ENCODE measurements around the gene THEM5. TPM values are rescaled to one million over a fixed set of nuclear protein-coding genes. Genes with fewer than 3 reads are reported as not detected.
A peak's percentile ranks its signal among the peaks of the same experiment; 100 is the strongest.
"Not testable (repeated sequence)": the region's sequence is repeated elsewhere in the genome, so short reads cannot be mapped to it uniquely, and the experiment has no call there.

THEM5 gene
- not detected for total RNA-seq
- not detected for polyA plus RNA-seq
- long read RNA-seq, donor 1, result 0 reads
- long read RNA-seq, donor 2, result 0 reads
- long read RNA-seq, donor 3, result 0 reads
- long read RNA-seq, donor 4, result 0 reads
- long read RNA-seq, donor 5, result 0 reads
- long read RNA-seq, donor 6, result 0 reads
- long read RNA-seq, donor 7, result 0 reads
- long read RNA-seq, donor 8, result 0 reads
- long read RNA-seq, donor 9, result 0 reads
- long read RNA-seq, donor 10, result 0 reads

GRCh38 chr1:151853411-151853943 is at the start of gene THEM5:
Gene THEM5 (minus strand): TSS chr1:151853712. CDS start chr1:151853565, 147 bp downstream.
- no peak within 1 kb of the TSS for H3K27ac ChIP-seq
- intact Hi-C loops (cut with DNase I; ENCODE audit: low total_unique reads), result no loop called here
- peak in 1 of 2 donors; percentile 22 for DNase-seq
- peaks cover 0 to 40% (median 0%) of the 10 kb centered on the region in 3 donors for H3K27me3 ChIP-seq
- no peaks in the 10 kb centered on the region for H3K36me3 ChIP-seq
- H3K4me3 ChIP-seq, result no peak within 1 kb of the TSS
- WGBS, 5 donors, result 57 to 68% (median 64%) methylated on average over 4 to 5 of the region's 5 CpGs
- no peaks in the 10 kb centered on the region for H3K9me3 ChIP-seq
- H3K4me1 ChIP-seq, result peaks cover 0 to 5% (median 0%) of the 10 kb centered on the region in 4 donors
- no peak for TF ChIP-seq POLR2AphosphoS5 (IDR thresholded peaks at IDR 0.05)
- TF ChIP-seq EP300 (IDR thresholded peaks at IDR 0.05), result no peak
- no peak for TF ChIP-seq POLR2A (IDR thresholded peaks at IDR 0.05)

GRCh38 chr1:151902858-151903257 is 49.3 kb upstream of the THEM5 start:
- TF ChIP-seq POLR2A (IDR thresholded peaks at IDR 0.05) (no peak), POLR2AphosphoS5 (IDR thresholded peaks at IDR 0.05) (no peak), EP300 (IDR thresholded peaks at IDR 0.05) (no peak)
- H3K9me3 ChIP-seq, result peaks cover 0 to 32% (median 17%) of the 10 kb centered on the region in 4 donors
- H3K36me3 ChIP-seq, result peaks cover 0 to 17% (median 3%) of the 10 kb centered on the region in 4 donors
- intact Hi-C loops (cut with DNase I; ENCODE audit: low total_unique reads), result no loop called here
- DNase-seq, result no peak
- 57 to 73% (median 69%) methylated on average over 2 of the region's 2 CpGs for WGBS, 5 donors
- no peak overlapping the region for H3K4me3 ChIP-seq
- H3K4me1 ChIP-seq, result peaks cover 4 to 25% (median 16%) of the 10 kb centered on the region in 4 donors
- H3K27ac ChIP-seq, result no peak overlapping the region
- H3K27me3 ChIP-seq, result no peaks in the 10 kb centered on the region

GRCh38 chr1:151900804-151901203 is 47.3 kb upstream of the THEM5 start:
- H3K36me3 ChIP-seq; H3K4me3 ChIP-seq; DNase-seq; H3K27ac ChIP-seq; H3K27me3 ChIP-seq; intact Hi-C loops (cut with DNase I; ENCODE audit: low total_unique reads): not testable (repeated sequence)
- Histone ChIP-seq H3K9me3 (peaks cover 0 to 25% (median 14%) of the 10 kb centered on the region in 4 donors), H3K4me1 (peaks cover 5 to 16% (median 10%) of the 10 kb centered on the region in 4 donors)
- 90 to 100% (median 99%) methylated on average over 3 of the region's 3 CpGs for WGBS, 5 donors

GRCh38 chr1:151898519-151898991 is 45.0 kb upstream of the THEM5 start:
- Histone ChIP-seq H3K27ac (peak overlapping the region in 1 of 5 donors; percentile 38), H3K36me3 (peaks cover 5 to 27% (median 18%) of the 10 kb centered on the region in 4 donors), H3K9me3 (peaks cover 0 to 25% (median 14%) of the 10 kb centered on the region in 4 donors), H3K4me3 (no peak overlapping the region), H3K4me1 (peaks cover 5 to 9% (median 7%) of the 10 kb centered on the region in 4 donors), H3K27me3 (no peaks in the 10 kb centered on the region)
- TF ChIP-seq POLR2A (IDR thresholded peaks at IDR 0.05) (no peak), POLR2AphosphoS5 (IDR thresholded peaks at IDR 0.05) (no peak), EP300 (IDR thresholded peaks at IDR 0.05) (no peak), CTCF (IDR thresholded peaks at IDR 0.05) (no peak)
- intact Hi-C loops (cut with DNase I; ENCODE audit: low total_unique reads), result no loop called here
- peak; percentile 19 to 28 for DNase-seq
- WGBS, 5 donors, result 47 to 70% (median 59%) methylated on average over 2 of the region's 2 CpGs

- Histone ChIP-seq H3K36me3 (peaks cover 5 to 31% (median 23%) of the 10 kb centered on the region in 4 donors), H3K4me3 (no peak overlapping the region), H3K9me3 (peaks cover 0 to 25% (median 14%) of the 10 kb centered on the region in 4 donors), H3K27me3 (no peaks in the 10 kb centered on the region), H3K4me1 (peaks cover 5 to 9% (median 7%) of the 10 kb centered on the region in 4 donors), H3K27ac (peak overlapping the region in 1 of 5 donors; percentile 38)
- DNase-seq, result no peak
- 71 to 93% (median 80%) methylated on average over 10 of the region's 10 CpGs for WGBS, 5 donors
- intact Hi-C loops (cut with DNase I; ENCODE audit: low total_unique reads), result no loop called here
- TF ChIP-seq CTCF (IDR thresholded peaks at IDR 0.05) (no peak), EP300 (IDR thresholded peaks at IDR 0.05) (no peak), POLR2AphosphoS5 (IDR thresholded peaks at IDR 0.05) (no peak), POLR2A (IDR thresholded peaks at IDR 0.05) (no peak)
Measured at GRCh38 chr1:151897991-151898431, 44.5 kb upstream of the THEM5 start.

Data from stomach (tissue), 19 donors.